Effector CD4-positive, alpha-beta T cell (primary cell): ENCODE data around the gene NOL9.
"Not testable (repeated sequence)": the region's sequence is repeated elsewhere in the genome, so short reads cannot be mapped to it uniquely, and the experiment has no call there.

Source experiments
- DNase-seq: peaks from one replicate; pipeline ENCODE4 v3.0.0-alpha.2; 2020

NOL9 gene

DNA sequence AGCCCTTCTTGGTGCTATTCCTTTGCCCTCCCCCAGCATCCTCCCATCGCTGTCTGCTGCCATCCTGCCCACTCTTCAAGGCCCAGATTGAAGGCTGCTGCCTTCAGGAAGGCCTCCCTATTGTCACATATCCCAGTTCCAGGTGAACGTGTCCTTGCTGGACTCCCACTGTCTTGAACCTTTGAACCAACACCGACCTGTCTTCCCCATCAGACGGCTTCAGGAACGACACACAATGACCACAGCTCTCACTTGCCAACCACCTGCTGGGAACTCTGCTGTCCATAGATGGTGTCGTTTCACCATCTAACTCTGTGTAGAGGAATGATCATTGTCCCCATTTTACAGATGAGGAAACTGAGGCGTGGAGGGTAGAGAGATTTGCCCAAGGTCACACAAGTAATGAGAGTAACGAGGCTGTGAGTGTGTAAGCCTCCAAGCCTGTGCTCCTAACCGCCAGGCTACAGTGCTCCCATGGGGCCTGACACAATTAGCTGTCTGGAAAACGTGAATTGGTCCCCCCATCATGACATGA lies 53.0 kb downstream of the NOL9 start:
- no peak for DNase-seq

DNA sequence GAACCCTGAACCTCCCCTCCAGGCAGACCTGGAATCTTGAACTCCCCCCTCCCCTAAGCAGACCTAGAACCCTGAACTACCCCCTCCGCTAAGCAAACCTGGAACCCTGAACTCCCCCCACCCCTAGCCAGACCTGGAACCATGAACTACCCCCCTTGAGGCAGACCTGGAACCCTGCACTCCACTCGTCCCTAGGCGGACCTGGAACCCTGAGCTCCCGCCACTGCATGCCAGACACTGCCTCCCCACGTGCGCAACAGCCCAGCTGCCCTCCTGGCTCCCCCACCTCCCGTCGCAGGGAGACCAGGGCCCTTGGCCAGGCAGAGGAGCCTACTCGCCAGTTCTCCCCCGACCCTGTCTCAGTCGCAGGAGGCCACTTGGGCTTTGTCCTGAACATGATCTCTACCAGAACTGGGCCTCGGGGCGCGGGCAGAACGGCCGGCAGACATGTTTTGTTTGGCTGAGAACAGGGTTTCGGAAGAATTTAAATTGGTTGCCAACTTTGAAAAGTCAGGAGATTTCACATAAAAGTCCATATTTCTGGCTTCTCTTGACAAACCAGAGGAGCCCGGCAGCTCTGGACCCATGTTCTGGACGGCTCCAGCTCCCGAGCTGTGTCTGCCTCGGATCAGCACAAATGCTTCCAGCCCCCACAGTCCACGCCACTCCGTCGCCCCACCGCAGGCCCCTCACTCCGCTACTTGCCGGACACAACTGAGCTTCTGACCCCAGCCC lies 53.6 kb downstream of the NOL9 start:
- DNase-seq = no peak

DNA sequence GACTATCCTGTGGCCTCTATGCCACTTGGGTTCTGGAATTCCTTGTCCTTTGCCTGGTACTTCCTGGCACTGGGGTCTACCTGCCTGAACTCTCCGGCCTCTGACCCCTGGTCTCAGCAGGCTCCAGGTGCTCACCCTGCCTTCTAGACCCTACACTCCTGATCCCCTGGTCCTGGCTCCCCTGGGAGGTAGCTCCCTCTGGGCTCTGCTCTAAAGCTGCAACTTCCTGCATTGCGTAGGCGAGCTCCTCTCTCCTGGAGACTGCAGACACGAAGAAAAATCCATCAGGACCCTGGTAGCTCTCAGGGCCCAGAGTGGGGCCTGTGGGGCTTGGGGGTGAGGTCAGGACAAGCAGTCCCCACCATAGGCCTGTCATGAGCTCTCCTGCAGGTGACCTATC lies 55.0 kb downstream of the NOL9 start:
- DNase-seq = no peak

DNA sequence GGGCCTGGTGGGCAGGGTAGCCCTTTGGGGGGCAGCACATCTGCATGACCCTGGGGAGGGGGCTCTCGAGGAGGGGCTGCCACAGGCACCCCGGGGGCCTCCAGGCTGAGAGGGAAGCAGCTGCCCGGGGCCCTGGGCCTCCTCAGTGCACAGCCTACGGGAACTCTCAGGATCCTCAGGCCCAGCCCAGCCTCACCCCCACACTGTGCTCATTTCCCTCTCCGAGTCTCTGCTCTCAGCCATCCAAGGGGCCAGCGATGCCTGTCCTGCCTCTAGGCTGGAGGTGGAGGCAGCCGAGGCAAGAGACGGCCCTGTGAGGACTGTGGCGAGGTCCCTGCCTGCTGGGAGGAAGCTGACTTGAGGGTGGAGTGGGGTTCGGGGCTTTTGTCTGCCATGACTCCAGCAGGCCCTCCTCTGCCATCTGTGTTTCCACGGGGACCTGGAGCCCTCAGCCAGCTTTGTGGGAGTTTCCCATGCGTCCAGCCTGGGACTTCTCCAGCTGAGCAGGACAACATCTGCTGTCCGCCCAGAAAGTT lies 55.7 kb downstream of the NOL9 start:
- DNase-seq = no peak

DNA sequence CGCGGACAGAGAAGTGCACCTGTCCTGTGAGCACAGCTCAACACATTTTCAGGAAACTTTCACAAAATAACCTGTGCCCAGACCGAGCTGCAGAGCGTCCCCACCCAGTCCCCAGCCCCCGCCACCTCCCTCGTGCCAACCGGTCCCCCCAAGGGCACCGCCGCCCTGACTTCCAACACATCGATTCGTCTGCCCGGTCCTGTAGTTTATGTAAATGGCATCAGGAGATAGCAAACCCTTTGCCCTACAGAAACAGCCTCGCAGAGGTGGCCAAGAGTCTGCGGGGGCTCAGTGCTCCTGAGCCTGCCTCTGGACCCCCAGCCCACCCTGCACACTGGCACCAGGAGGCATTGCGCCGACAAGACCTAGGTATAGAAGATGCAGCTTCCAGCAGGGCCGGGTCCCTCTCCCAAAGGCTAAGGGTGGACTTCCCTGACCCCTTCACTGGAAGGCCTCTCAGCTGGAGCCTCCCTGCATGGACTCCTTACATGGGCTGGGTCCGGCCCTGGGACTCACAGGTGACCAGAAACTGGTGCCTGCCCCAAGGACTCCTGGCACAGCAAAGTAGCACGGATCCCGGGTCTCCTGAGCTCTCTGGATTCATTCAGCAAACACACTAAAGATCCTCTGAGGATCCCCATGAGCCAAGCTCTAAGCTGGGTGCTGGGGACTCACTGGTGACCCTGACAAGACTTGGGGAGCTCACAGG lies 56.3 kb downstream of the NOL9 start:
- no peak for DNase-seq

DNA sequence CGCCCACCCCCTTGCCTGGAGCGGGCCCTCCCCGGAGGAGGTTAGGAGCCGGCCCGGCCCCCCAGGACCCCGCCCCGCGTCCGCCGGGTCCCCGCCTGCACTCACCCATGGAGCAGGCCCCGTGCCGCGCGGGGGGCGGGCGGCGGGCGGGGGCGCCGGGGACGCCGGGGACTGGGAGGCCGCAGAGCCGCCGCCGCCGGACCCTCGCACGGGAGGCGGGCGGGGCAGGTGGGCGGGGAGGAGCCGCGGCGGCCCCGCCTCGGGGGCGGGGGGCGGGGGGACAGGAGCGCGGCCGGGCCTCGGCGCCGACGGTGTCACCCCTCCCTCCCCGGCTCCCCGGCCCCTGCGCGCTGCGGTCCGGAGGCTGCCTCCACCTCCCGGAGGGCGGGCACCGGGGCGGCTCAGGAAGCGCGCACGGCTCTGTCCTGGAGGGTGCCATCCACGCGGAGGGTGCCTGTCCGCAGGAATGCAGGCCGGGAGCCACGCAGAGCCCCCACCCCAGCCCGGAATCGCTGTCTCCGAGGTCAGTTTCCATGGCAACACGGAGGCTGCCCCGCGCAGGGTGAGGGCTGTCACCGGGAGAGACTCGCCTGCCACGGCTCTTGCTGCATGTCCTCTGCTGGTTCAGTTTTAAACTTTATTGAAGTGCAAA lies 57.0 kb downstream of the NOL9 start:
- peak; percentile 41 for DNase-seq

DNA sequence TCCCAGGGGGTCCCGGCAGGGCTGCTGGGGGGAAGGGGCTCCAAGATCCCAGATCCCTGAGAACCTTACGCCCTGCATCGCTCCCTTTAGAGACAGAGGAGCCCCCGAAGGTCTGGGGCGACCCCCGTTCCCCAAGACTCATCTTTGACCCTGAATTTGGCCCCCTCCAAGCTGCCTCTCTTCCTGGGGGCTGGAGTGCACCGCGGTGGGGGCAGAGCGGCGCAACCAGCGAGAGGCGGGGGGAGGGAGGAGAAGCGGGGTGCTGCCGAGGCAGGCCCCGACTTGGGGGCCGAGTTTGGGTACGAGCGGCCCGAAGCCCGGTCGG lies 57.5 kb downstream of the NOL9 start:
- DNase-seq = no peak

DNA sequence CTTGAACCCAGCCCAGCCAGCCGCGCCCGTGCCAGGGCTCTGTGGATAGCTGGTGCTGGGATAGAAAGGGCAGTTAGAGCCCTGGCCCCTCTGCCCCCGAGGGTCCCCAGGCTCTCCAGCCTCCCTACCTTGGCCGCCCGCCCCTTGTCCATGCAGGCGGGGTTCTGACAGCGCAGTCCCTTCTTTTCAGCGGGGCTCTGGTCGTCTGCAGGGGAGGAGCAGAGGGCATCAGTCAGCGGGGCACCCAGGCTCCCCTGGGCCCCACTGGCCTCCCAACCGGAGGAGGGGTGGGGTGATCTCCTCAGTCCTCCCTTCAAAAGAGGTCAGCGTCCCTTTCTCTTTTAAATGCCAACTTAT lies 58.0 kb downstream of the NOL9 start:
- DNase-seq = no peak

DNA sequence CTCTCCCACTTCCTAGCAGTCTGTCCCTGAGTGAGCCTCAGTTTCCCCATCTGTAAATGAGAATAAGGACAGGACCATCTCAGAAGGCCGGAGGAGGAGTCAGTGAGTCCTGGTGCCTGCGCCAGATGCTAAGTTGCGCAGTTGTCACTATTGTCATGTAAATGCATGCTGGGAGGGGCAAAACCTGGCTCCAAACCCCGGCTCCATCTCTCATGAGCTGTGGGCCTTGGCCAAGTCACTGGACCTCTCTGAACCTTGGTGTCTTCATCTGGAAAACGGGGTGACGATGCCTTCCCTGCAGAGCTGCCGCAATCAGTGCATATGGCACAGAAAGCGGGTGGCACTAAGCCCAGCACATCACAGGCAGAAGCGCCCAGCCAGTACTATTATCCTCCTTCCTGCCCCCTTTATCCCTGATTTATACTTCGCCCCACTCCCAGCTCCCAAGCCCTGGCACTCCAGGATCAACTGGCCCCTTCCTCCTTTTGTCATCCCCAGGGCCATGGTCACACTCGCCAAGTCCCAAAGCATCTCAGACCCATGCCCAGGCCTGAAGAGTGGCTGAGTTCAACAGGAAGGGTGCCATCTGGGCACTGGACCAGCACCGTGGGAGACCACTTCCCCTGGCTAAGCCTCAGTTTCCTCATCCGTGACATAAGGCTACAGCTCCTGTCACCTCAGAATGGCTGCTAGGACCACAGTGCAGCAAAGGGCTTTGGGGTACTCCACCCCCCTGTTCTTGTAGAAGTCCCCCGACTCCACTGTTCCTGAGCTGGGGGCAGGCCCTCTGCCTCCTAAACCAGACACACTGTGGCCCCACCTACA lies 58.6 kb downstream of the NOL9 start:
- no peak for DNase-seq

DNA sequence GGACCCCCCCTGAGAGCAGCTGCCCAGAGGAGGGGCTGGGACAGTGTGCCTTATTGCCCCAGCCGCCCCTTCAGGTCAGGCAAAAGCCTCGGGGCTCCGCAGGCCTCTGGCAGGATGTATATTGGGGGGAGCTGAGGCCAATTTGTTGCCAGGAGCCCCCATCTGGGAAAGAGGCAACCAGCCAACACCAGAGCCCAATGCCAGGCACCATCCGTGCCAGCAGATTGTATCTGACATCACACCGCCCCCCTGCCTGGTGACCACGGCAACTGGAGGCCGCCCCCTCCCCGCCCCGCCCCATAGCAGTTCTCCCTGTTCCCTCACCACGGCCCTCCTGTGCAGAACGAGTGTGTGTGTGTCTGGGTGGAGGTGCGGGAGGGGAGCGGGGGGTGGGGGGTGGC lies 59.3 kb downstream of the NOL9 start:
- DNase-seq = no peak

DNA sequence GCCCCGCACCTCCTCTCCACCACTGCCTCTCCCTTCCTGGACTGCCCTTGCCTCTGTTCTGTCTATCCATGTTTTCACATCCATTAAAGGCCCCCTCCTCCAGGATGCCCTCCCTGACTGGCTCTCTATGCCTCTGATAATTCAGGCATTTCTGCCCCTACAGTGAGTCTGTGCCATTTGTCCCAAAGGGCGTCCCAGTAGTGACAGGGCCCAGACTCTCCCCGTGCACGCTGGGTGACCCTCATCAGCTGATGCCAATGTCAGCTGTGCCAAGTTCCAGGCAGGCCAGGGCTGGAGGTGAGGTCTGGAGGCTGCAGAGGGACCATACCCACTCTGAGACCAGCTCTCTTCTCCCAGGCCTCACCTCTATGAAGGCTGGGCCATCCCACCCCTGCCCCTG lies 59.7 kb downstream of the NOL9 start:
- no peak for DNase-seq

DNA sequence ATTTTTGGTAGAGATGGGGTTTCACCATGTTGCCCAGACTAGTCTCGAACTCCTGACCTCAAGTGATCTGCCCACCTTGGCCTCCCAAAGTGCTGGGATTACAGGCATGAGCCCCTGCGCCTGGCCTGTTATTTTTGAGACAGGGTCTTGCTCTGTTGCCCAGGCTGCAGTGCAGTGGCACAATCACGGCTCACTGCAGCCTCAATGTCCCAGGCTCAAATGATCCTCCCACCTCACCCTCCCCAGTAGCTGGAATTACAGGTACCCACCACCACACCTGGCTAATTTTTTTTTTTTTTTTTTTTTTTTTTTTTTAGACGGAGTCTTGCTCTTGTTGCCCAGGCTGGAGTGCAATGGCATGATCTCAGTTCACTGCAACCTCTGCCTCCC lies 60.5 kb downstream of the NOL9 start:
- not testable (repeated sequence) for DNase-seq

DNA sequence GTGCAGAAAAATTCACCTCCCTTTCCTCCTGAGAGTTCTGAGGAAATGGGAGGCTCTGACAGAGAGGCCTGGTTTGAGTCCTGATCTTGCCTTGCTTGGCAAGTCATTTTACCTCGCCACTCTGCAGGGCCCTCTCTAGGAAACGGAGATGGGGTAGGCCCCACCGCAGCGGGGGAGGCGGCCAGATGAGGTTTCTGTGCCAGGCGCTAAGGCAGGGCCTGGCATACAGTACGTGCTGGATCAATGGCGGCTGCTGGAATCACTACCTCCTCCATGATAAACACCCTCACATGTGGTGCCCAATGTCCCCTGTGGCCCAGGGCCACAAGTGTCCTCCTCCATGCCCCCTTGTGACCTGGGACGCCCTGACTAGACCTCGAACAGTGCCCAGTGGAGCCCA lies 62.3 kb downstream of the NOL9 start:
- DNase-seq = no peak

DNA sequence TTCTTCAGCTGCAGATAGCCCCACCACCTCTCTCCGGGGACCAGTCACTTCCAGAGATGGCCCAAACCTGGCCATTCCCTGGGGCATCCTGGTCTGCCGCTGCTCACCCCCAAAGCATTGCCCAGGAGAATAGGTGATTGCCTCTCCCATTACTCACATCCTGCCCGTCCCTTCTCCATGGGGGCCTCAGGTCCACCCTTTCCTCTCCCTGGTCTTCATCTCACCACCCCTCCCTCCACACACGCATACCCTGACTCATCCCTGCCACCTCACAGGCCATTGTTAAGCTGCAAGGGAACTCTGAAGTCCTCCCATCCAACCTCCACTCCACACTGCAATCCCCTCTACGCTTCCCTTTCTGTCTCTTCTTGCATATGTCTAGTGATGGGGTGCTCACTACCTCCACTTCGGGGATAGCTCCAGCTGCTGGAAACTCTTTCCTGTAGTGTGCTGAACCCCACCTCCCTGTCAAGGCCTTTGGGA lies 62.8 kb downstream of the NOL9 start, which contains the start of gene PLEKHG5:
PLEKHG5 (minus strand) TSS at position 188 of the 483 bp plus-strand sequence. CDS start 14,096 bp downstream, outside the sequence.
- DNase-seq = no peak

DNA sequence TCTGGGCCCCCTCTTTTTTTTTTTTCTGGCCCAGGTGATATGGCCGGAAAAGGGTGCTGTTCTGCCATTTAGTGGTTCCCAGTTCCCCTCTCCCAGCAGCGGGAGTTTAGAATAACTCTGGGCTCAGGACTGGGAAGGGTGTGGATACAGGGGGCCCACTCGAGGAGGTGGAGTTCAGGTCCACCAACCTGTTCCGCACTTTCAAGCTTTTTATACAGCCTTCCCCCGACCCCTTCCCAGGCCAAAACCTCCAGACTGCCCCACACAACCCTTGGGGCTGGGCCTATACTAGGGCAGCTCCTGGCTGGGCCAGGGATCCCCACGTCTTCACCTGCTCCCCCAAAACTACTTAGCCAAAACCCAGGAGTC lies 63.2 kb downstream of the NOL9 start:
- no peak for DNase-seq

DNA sequence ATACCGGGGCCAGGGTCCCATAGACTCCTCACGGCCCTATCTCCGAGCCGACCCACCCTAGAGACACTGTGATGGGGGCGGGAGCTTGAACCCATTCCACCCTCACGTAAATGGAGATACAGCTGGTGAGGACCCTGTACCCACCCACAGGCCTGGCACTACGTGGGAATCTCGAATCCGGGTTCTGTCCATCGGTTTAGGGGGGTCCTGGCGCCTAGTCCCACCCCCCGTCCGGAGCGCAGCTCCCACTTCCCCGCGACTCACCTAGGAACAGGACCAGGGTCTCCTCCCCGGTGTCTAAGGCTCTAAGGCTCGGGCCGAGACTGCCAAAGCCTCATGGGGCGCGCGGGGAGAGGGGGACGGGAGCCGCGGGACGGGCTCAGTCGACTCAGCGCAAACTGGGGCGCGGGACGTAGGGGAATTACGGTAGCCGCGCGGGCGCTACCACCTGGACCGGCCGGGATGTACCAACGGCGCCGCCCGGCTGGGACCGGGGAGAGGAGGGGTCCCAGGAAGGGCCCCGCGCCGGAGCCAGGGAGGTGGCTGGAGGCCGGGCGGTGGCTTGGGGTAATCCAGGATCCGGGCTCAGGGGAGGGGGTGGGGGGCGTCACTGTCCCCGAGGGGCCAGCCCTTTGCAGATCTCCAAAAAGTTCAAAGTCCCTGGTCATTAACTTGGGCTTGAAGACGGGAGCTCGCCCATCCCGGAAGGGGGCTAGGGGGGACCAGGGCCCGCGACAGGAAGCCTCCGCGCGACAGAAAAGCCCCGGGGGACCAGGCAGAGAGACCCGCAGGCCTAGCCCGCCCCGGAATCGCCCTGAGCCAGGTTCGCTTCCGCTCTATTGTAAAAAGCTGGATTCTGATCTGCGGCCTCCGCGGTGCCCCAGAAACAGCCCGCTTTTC lies 63.9 kb downstream of the NOL9 start:
- DNase-seq = peak; percentile 22

DNA sequence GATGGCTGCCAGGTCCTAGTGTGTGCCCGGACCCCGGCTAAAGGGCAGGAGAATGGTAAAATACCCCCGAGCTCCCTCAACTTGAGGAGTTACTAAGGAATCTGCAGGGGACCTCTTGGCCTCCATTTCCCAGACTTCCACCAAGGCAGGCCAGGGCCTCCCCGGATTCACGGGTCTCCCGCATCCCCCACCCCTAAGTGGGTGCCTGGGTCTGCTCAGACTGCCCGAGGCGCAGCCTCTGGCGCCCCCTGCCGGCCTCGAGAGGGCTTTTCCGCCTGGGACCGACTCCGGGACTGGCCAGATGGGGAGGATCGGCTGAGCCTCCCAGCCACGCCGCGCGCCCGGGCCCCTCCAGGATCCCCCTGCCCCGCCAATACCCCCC lies 64.5 kb downstream of the NOL9 start:
- peak; percentile 72 for DNase-seq

DNA sequence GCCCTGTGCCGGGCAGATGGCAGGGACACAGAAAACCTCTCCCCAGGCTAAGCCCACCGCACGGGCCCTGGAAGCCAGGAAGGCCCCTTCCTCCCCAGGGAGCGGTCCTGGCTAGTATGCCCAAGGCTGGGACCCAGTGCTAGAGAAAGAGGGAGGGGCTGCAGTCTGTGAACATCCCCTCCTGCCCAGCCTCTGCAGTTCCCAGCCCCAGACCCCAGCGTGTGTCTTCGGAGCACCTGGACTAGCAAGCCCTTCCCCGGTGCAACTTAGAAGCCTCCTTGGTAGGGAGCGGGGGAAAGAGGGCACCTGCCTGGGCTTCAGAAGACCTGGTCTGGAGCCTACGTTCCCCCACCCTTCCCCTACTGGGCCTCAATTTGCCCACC lies 64.9 kb downstream of the NOL9 start:
- no peak for DNase-seq

DNA sequence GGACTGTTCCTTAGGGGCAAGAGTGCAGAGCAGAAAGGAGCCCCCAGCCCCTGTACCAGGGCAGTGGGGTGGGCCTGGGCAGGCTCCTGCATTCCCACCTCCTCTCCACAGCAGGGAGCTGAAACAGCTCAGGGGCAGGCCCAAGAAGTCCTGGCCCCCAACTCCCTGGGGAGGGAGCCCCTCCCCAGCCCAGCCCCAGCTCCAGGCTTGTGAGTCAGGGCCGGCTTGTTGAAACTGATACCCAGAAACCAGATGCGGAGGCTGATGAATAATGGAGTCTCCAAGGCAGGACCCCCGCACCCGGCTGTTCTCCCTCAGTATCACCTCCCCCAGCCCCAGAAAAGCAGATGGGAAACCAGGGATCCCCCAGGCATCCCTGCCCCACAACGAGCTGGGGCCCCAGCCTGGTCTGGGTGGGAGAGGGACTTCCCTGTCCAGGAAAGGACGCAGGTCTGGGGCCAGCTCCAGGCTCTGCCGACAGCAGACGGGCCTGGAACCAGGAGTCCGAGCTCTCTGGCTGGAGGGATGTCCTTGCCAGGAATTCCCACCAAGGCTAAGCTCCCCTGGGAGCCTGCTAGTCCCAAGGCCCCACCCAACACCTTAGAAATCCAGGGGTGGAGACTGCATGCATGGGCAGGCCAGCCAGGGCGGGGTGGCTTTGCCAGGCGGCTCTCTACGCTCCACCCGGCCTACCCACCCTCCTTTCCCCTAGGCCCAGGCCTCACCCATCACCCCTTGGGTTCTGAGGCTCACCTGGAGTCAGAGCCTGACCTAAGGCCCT lies 65.5 kb downstream of the NOL9 start:
- no peak for DNase-seq

DNA sequence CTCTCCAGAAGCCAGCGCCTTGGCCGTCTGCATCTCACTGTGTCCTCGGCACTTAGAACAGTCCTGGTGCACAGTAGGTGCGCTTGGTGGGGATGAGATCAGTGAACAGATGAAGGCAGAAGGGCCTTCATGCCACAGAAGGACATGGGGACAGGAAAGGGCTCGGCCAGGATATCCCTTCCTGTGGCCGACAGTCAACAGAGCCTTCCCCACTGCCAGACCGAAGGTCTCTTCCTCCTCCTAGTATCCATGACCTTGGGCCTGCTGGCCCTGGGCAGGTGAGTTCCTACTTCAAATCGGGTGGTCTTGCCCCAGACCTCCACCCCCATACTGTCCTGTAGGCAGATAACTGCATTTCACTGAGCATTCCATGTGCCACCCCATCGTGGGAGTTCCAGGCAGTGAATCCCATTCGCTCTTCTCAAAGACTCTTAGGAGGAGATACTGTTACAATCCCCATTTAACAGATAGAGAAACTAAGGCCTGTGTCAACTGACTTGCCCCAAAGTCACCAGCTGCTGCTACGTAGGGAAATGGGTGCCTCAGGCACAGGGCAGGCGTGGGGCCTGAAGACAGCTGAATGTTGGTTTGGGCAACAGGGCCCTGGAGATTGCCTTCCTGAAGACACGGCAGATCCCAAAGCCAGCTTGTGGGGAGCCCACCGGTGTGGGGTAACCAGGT lies 66.4 kb downstream of the NOL9 start:
- no peak for DNase-seq
